ENCODE measurements around the gene FBLL1.

GRCh38 chr5:168563959-168564358 lies 34.9 kb downstream of the FBLL1 start:
- TF ChIP-seq CTCF (IDR thresholded peaks at IDR 0.05) (no peak), EP300 (IDR thresholded peaks at IDR 0.05) (no peak)

All from ovary (tissue), 3 donors.